SK-N-SH (cell line): ENCODE data around the gene ELANE. TPM values are rescaled to one million over a fixed set of nuclear protein-coding genes. Genes with fewer than 3 reads are reported as not detected.

Experiments used
- CTCF ChIA-PET: fragments of 300-600, 350-600 bp; formaldehyde crosslinking; extraction: SDS; loops from one replicate; lab custom pipeline; 2021; lab: Yijun Ruan, JAX
- POLR2A ChIA-PET: fragments of 350-600 bp; sonication (Branson Sonifier 250); formaldehyde crosslinking; extraction: SDS; loops from one replicate; lab custom pipeline; 2020; ENCODE audit warnings: antibody characterized with exemption, inconsistent platforms; lab: Yijun Ruan, JAX
- DNase-seq: peaks from one replicate; pipeline ENCODE4 v3.0.0; 2012
- H2AFZ ChIP-seq: fragments of 200-600 bp; sonication (generic); 2 replicates; pipeline ENCODE4 v1.8.1; 2016; ENCODE audit warnings: antibody characterized with exemption, mild to moderate bottlenecking, low read depth
- H3F3A ChIP-seq: fragments of 200-600 bp; sonication (generic); replicated peaks from 2 replicates; pipeline ENCODE3; 2016; ENCODE audit warnings: antibody characterized with exemption, mild to moderate bottlenecking; ENCODE audit not compliant: insufficient read depth
- H3K27ac ChIP-seq, 2 experiments: fragments of 200-500 bp in 1 of 2; fragments of 200-600 bp in 1 of 2; sonication (Bioruptor generic) in 1 of 2; sonication (generic), shearing (Covaris generic) in 1 of 2; 2 replicates each; pipeline versions ENCODE4 v1.5.1 to v1.6.1; 2014 to 2016; ENCODE audit warnings: low read depth in 2 of 2, inconsistent platforms in 1 of 2, low read length in 1 of 2, mild to moderate bottlenecking in 1 of 2, mixed read lengths in 1 of 2
- H3K27me3 ChIP-seq: fragments of 200-600 bp; sonication (generic), shearing (Covaris generic); 2 replicates; pipeline ENCODE4 v1.6.1; 2016; ENCODE audit warnings: mixed run types; ENCODE audit not compliant: insufficient read depth
- H3K36me3 ChIP-seq, 2 experiments: fragments of 200-500 bp in 1 of 2; fragments of 200-600 bp in 1 of 2; sonication (Bioruptor generic) in 1 of 2; sonication (generic) in 1 of 2; replicated peaks in 1 of 2; 2 replicates each; pipeline versions ENCODE3 to v1.5.1; 2014 to 2016; ENCODE audit warnings: low read length in 1 of 2, mild to moderate bottlenecking in 1 of 2; ENCODE audit not compliant: insufficient read depth in 2 of 2, control insufficient read depth in 1 of 2
- H3K4me1 ChIP-seq, 2 experiments: fragments of 200-500 bp in 1 of 2; fragments of 200-600 bp in 1 of 2; sonication (Bioruptor generic) in 1 of 2; sonication (generic), shearing (Covaris generic) in 1 of 2; 2 replicates each; pipeline versions ENCODE4 v1.5.1 to v1.6.1; 2014 to 2016; ENCODE audit warnings: low read depth in 1 of 2, low read length in 1 of 2, mixed run types in 1 of 2; ENCODE audit not compliant: insufficient read depth in 2 of 2, control insufficient read depth in 1 of 2
- H3K4me2 ChIP-seq: fragments of 200-600 bp; sonication (generic), shearing (Covaris generic); 2 replicates; pipeline ENCODE4 v1.6.1; 2017; ENCODE audit warnings: mixed run types
- H3K4me3 ChIP-seq, 2 experiments: fragments of 200-500 bp in 1 of 2; fragments of 200-600 bp in 1 of 2; sonication (Bioruptor generic) in 1 of 2; sonication (generic), shearing (Covaris generic) in 1 of 2; 2 replicates each; pipeline versions ENCODE4 v1.5.1 to v1.8.1; 2014 to 2016; ENCODE audit warnings: low read depth in 2 of 2, inconsistent platforms in 1 of 2, low read length in 1 of 2, mild to moderate bottlenecking in 1 of 2, mixed read lengths in 1 of 2, moderate library complexity in 1 of 2
- H3K79me2 ChIP-seq: fragments of 200-600 bp; sonication (generic); 2 replicates; pipeline ENCODE4 v1.8.1; 2017; ENCODE audit warnings: mild to moderate bottlenecking; ENCODE audit not compliant: insufficient read depth
- H3K9ac ChIP-seq: fragments of 200-600 bp; sonication (generic); 2 replicates; pipeline ENCODE4 v1.6.1; 2017; ENCODE audit warnings: mixed run types
- H3K9me2 ChIP-seq: fragments of 200-600 bp; sonication (generic); 2 replicates; pipeline ENCODE4 v1.6.1; 2017; ENCODE audit warnings: mixed run types
- H3K9me3 ChIP-seq: fragments of 200-600 bp; sonication (generic); 2 replicates; pipeline ENCODE4 v1.6.1; 2017; ENCODE audit warnings: mixed run types, mild to moderate bottlenecking, moderate library complexity
- H4K20me1 ChIP-seq: fragments of 200-600 bp; sonication (generic); 2 replicates; pipeline ENCODE4 v1.6.1; 2017; ENCODE audit warnings: mild to moderate bottlenecking, mixed run types; ENCODE audit not compliant: insufficient read depth
- CHD2 ChIP-seq: fragments of 150-350 bp; IDR thresholded peaks from 2 replicates; pipeline ENCODE4 v1.6.1; 2018; ENCODE audit warnings: low read length; ENCODE audit not compliant: partially characterized antibody
- CTCF ChIP-seq: fragments of 200-600 bp; sonication (generic); IDR thresholded peaks from 2 replicates; pipeline ENCODE4 v1.6.1; 2017; ENCODE audit warnings: antibody characterized with exemption, mild to moderate bottlenecking, moderate library complexity
- EZH2phosphoT487 ChIP-seq: fragments of 200-600 bp; sonication (generic); IDR thresholded peaks from 2 replicates; pipeline ENCODE4 v1.6.1; 2017; ENCODE audit warnings: low read depth, mixed run types, mild to moderate bottlenecking, antibody characterized with exemption, moderate library complexity, borderline replicate concordance
- FOXM1 ChIP-seq: IDR thresholded peaks from 2 replicates; pipeline ENCODE4 v1.4.0; 2012; ENCODE audit warnings: low read depth, mild to moderate bottlenecking
- MAX ChIP-seq: IDR thresholded peaks from 2 replicates; pipeline ENCODE4 v1.4.0; 2012; ENCODE audit warnings: low read depth
- MXI1 ChIP-seq: IDR thresholded peaks from 2 replicates; pipeline ENCODE4 v1.6.1; 2012; ENCODE audit warnings: mild to moderate bottlenecking, low read depth, low read length, improper control_type of control experiment
- NRF1 ChIP-seq: IDR thresholded peaks from 2 replicates; pipeline ENCODE4 v1.6.1; 2012; ENCODE audit warnings: low read depth, mild to moderate bottlenecking, low read length
- RFX5 ChIP-seq: IDR thresholded peaks from 2 replicates; pipeline ENCODE4 v1.6.1; 2012; ENCODE audit warnings: mild to moderate bottlenecking, improper control_type of control experiment, low read length
- SIN3A ChIP-seq: IDR thresholded peaks from 2 replicates; pipeline ENCODE4 v1.6.1; 2012; ENCODE audit warnings: low read depth, mild to moderate bottlenecking, low read length, moderate library complexity, borderline replicate concordance
- SMC3 ChIP-seq: IDR thresholded peaks from 2 replicates; pipeline ENCODE4 v1.6.1; 2012; ENCODE audit warnings: low read depth, low read length, improper control_type of control experiment
- TEAD4 ChIP-seq: IDR thresholded peaks from 2 replicates; pipeline ENCODE4 v1.4.0; 2012; ENCODE audit warnings: mild to moderate bottlenecking, borderline replicate concordance; ENCODE audit not compliant: insufficient read depth
- WGBS: methylation state at CpG from one replicate; pipeline ENCODE4 v1.1.6; 2017; ENCODE audit warnings: low lambda C conversion rate; 5-methylcytosine and 5-hydroxymethylcytosine counted together
- polyA plus RNA-seq, 3 experiments: library from polyadenylated mRNA; depleted of rRNA; stranded (reverse); fragments of >200 nt; gene quantifications; 2 replicates each; pipeline ENCODE4 v1.2.3, GENCODE V29; 2012
- TF ChIP-seq, protein P1 (sequence below): IDR thresholded peaks from 2 replicates; pipeline ENCODE4 v1.6.1; 2012; ENCODE audit warnings: mild to moderate bottlenecking, low read depth, low read length, moderate library complexity
- TF ChIP-seq, protein P2 (sequence below): fragments of 150-350 bp; IDR thresholded peaks from 2 replicates; pipeline ENCODE4 v1.6.1; 2017; ENCODE audit warnings: antibody characterized with exemption, low read length, low read depth, borderline replicate concordance
- TF ChIP-seq, protein P3 (sequence below): IDR thresholded peaks from 2 replicates; pipeline ENCODE4 v1.4.0; 2012; ENCODE audit warnings: low read depth, borderline replicate concordance
- TF ChIP-seq, protein P4 (sequence below): IDR thresholded peaks from 2 replicates; pipeline ENCODE4 v1.4.0; 2012; ENCODE audit warnings: low read depth, borderline replicate concordance

ELANE gene
- polyA plus RNA-seq, 1 of the 3 experiments (the other 2 are of a cell fraction): not detected

GRCh38 chr19:900302-901111 is 48.4 kb downstream of the ELANE start:
- Histone ChIP-seq H3K27me3 (no peaks in the 10 kb centered on the region), H3K36me3 (peaks cover 0 to 19% of the 10 kb centered on the region in 2 experiments), H2AFZ (no peak overlapping the region), H3F3A (peaks cover 4% of the 10 kb centered on the region), H3K9me3 (no peaks in the 10 kb centered on the region), H3K9me2 (no peaks in the 10 kb centered on the region), H3K4me3 (no peak overlapping the region), H3K27ac (no peak overlapping the region), H3K79me2 (peaks cover 36% of the 10 kb centered on the region), H4K20me1 (peaks cover 25% of the 10 kb centered on the region; the same call in 1 of the 2 replicates), H3K9ac (no peak overlapping the region), H3K4me1 (no peaks in the 10 kb centered on the region; a peak in 1 of 4 replicates), H3K4me2 (no peak overlapping the region)
- TF ChIP-seq NRF1: no peak
- no peak for TF ChIP-seq FOXM1
- TF ChIP-seq, protein P1, sequence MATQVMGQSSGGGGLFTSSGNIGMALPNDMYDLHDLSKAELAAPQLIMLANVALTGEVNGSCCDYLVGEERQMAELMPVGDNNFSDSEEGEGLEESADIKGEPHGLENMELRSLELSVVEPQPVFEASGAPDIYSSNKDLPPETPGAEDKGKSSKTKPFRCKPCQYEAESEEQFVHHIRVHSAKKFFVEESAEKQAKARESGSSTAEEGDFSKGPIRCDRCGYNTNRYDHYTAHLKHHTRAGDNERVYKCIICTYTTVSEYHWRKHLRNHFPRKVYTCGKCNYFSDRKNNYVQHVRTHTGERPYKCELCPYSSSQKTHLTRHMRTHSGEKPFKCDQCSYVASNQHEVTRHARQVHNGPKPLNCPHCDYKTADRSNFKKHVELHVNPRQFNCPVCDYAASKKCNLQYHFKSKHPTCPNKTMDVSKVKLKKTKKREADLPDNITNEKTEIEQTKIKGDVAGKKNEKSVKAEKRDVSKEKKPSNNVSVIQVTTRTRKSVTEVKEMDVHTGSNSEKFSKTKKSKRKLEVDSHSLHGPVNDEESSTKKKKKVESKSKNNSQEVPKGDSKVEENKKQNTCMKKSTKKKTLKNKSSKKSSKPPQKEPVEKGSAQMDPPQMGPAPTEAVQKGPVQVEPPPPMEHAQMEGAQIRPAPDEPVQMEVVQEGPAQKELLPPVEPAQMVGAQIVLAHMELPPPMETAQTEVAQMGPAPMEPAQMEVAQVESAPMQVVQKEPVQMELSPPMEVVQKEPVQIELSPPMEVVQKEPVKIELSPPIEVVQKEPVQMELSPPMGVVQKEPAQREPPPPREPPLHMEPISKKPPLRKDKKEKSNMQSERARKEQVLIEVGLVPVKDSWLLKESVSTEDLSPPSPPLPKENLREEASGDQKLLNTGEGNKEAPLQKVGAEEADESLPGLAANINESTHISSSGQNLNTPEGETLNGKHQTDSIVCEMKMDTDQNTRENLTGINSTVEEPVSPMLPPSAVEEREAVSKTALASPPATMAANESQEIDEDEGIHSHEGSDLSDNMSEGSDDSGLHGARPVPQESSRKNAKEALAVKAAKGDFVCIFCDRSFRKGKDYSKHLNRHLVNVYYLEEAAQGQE: no peak
- no peak for TF ChIP-seq SMC3
- TF ChIP-seq EZH2phosphoT487: no peak
- TF ChIP-seq RFX5: no peak
- TF ChIP-seq, protein P2, sequence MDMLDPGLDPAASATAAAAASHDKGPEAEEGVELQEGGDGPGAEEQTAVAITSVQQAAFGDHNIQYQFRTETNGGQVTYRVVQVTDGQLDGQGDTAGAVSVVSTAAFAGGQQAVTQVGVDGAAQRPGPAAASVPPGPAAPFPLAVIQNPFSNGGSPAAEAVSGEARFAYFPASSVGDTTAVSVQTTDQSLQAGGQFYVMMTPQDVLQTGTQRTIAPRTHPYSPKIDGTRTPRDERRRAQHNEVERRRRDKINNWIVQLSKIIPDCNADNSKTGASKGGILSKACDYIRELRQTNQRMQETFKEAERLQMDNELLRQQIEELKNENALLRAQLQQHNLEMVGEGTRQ: no peak
- no peak for TF ChIP-seq MAX
- TF ChIP-seq TEAD4: no peak
- no peak for TF ChIP-seq MXI1
- TF ChIP-seq SIN3A: no peak
- no peak for TF ChIP-seq CHD2
- no peak for TF ChIP-seq CTCF
- TF ChIP-seq, protein P3, sequence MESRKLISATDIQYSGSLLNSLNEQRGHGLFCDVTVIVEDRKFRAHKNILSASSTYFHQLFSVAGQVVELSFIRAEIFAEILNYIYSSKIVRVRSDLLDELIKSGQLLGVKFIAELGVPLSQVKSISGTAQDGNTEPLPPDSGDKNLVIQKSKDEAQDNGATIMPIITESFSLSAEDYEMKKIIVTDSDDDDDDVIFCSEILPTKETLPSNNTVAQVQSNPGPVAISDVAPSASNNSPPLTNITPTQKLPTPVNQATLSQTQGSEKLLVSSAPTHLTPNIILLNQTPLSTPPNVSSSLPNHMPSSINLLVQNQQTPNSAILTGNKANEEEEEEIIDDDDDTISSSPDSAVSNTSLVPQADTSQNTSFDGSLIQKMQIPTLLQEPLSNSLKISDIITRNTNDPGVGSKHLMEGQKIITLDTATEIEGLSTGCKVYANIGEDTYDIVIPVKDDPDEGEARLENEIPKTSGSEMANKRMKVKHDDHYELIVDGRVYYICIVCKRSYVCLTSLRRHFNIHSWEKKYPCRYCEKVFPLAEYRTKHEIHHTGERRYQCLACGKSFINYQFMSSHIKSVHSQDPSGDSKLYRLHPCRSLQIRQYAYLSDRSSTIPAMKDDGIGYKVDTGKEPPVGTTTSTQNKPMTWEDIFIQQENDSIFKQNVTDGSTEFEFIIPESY: no peak
- TF ChIP-seq, protein P4, sequence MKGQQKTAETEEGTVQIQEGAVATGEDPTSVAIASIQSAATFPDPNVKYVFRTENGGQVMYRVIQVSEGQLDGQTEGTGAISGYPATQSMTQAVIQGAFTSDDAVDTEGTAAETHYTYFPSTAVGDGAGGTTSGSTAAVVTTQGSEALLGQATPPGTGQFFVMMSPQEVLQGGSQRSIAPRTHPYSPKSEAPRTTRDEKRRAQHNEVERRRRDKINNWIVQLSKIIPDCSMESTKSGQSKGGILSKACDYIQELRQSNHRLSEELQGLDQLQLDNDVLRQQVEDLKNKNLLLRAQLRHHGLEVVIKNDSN: no peak
- DNase-seq: peak; percentile 87
- ChIA-PET POLR2A (no interaction called here), CTCF (interaction anchor here (0.6 to 1.1 kb wide), 2 partner anchors 37 to 237 kb away, joined by 4 to 5 read pairs; no protein-coding TSS in a partner anchor)
- WGBS: 80% methylated on average over 28 of the region's 30 CpGs
